Endometrial microvascular endothelial cells (primary cell): ENCODE data around the gene LTN1. TPM values are rescaled to one million over a fixed set of nuclear protein-coding genes. Genes with fewer than 3 reads are reported as not detected.
"Not testable (repeated sequence)": the region's sequence is repeated elsewhere in the genome, so short reads cannot be mapped to it uniquely, and the experiment has no call there.

Source experiments
- in situ Hi-C: cut with HindIII; loops from 2 replicates; pipeline ENCODE4 v1.10.0; 2017; ENCODE audit warnings: low sequenced_read_pairs, low pct_unique_long_range_greater_than_20kb; ENCODE audit errors: inconsistent ontology term
- total RNA-seq: library from RNA; depleted of rRNA; stranded (reverse); fragments of >200 nt; gene quantifications from one replicate; pipeline ENCODE4 v1.2.3, GENCODE V29; 2015; ENCODE audit errors: inconsistent ontology term

Gene LTN1
- 25.6 TPM for total RNA-seq

GRCh38 chr21:28992526-28993292, at the start of gene LTN1:
Gene LTN1 (minus strand): TSS chr21:28992877. CDS start chr21:28992805, 72 bp downstream.
- in situ Hi-C loops, result no loop called here

- in situ Hi-C loops, result no loop called here
Observed at GRCh38 chr21:29034678-29035077, 42.0 kb upstream of the LTN1 start.

- in situ Hi-C loops, result no loop called here
Observed at GRCh38 chr21:29033871-29034270, 41.2 kb upstream of the LTN1 start.

- in situ Hi-C loops, result no loop called here
Observed at GRCh38 chr21:29033301-29033700, 40.6 kb upstream of the LTN1 start.

- in situ Hi-C loops, result no loop called here
Observed at GRCh38 chr21:29030909-29031308, 38.2 kb upstream of the LTN1 start.

- in situ Hi-C loops, result no loop called here
Observed at GRCh38 chr21:29029524-29029923, 36.8 kb upstream of the LTN1 start.

- in situ Hi-C loops, result no loop called here
Observed at GRCh38 chr21:29025328-29025713, 32.6 kb upstream of the LTN1 start.

GRCh38 chr21:29024474-29025327, 32.0 kb upstream of the LTN1 start, which contains the start of gene USP16:
Gene USP16 (plus strand): TSS chr21:29024668. CDS start chr21:29027914, 3,246 bp downstream.
- in situ Hi-C loops, result no loop called here

- in situ Hi-C loops, result no loop called here
Observed at GRCh38 chr21:29022166-29022565, 29.5 kb upstream of the LTN1 start.

- in situ Hi-C loops, result no loop called here
Observed at GRCh38 chr21:29018540-29018939, 25.9 kb upstream of the LTN1 start.

- in situ Hi-C loops, result no loop called here
Observed at GRCh38 chr21:29017639-29018237, 25.1 kb upstream of the LTN1 start.

- in situ Hi-C loops, result not testable (repeated sequence)
Observed at GRCh38 chr21:29011236-29011635, 18.6 kb upstream of the LTN1 start.

GRCh38 chr21:29008367-29008766, 15.7 kb upstream of the LTN1 start:
- in situ Hi-C loops, result no loop called here

- in situ Hi-C loops, result no loop called here
Observed at GRCh38 chr21:29007810-29008209, 15.1 kb upstream of the LTN1 start.

GRCh38 chr21:29007135-29007534, 14.5 kb upstream of the LTN1 start:
- in situ Hi-C loops, result no loop called here

- in situ Hi-C loops, result no loop called here
Observed at GRCh38 chr21:29005696-29006095, 13.0 kb upstream of the LTN1 start.

GRCh38 chr21:29002442-29003144, 9.9 kb upstream of the LTN1 start:
- in situ Hi-C loops, result no loop called here

GRCh38 chr21:28993293-28993629, 584 bp upstream of the LTN1 start:
- in situ Hi-C loops, result no loop called here

- in situ Hi-C loops, result no loop called here
Observed at GRCh38 chr21:28991861-28992525, 684 bp downstream of the LTN1 start.
